Thoracic aorta (tissue), 2 donors: ENCODE measurements around the gene IGFBP4. TPM values are rescaled to one million over a fixed set of nuclear protein-coding genes. Genes with fewer than 3 reads are reported as not detected.

Experiments used
- ATAC-seq: fragments of 150-250 bp; one replicate; pipeline ENCODE4 v1.8.0; 2017; ENCODE audit warnings: low read depth; ENCODE audit not compliant: insufficient number of reproducible peaks, low FRiP score
- DNase-seq: peaks from one replicate; pipeline ENCODE4 v3.0.0-alpha.2; 2020; ENCODE audit warnings: low spot score
- H3K27ac ChIP-seq, 2 donors: fragments of 200-600 bp; sonication (generic); 1 replicate in 1 of 2; 2 replicates in 1 of 2; pipeline ENCODE4 v1.5.1; 2016; ENCODE audit warnings: mild to moderate bottlenecking in 2 of 2, moderate library complexity in 2 of 2
- H3K27me3 ChIP-seq: fragments of 200-600 bp; sonication (generic); replicated peaks from 2 replicates; pipeline ENCODE4 v1.6.0; 2016; ENCODE audit warnings: mild to moderate bottlenecking; ENCODE audit not compliant: insufficient read depth
- H3K36me3 ChIP-seq: fragments of 200-600 bp; sonication (generic); one replicate; pipeline ENCODE4 v1.5.1; 2016
- H3K4me1 ChIP-seq, 2 donors: fragments of 200-600 bp; sonication (generic); 1 replicate in 1 of 2; 2 replicates in 1 of 2; pipeline versions ENCODE4 v1.5.1 to v1.6.0; 2016; ENCODE audit warnings: low read depth in 2 of 2, mild to moderate bottlenecking in 1 of 2; ENCODE audit not compliant: control insufficient read depth in 1 of 2
- H3K4me3 ChIP-seq: fragments of 200-600 bp; sonication (generic); 2 replicates; pipeline ENCODE4 v1.5.1; 2016; ENCODE audit warnings: mild to moderate bottlenecking
- H3K9me3 ChIP-seq: fragments of 200-600 bp; sonication (generic); 2 replicates; pipeline ENCODE4 v1.5.1; 2016
- total RNA-seq, 2 donors: library from RNA; depleted of rRNA; stranded (reverse); fragments of >200 nt; gene quantifications; one replicate each; pipeline versions ENCODE4 v1.1.0 to v1.2.3, GENCODE V29; 2016
- TF ChIP-seq, protein P1 (sequence below): fragments of 200-600 bp; sonication (generic); IDR thresholded peaks from one replicate; pipeline ENCODE4 v1.5.1; 2019; ENCODE audit warnings: antibody characterized with exemption

IGFBP4 gene
- total RNA-seq, 2 donors from 2014 or later: 177 to 310 TPM

DNA sequence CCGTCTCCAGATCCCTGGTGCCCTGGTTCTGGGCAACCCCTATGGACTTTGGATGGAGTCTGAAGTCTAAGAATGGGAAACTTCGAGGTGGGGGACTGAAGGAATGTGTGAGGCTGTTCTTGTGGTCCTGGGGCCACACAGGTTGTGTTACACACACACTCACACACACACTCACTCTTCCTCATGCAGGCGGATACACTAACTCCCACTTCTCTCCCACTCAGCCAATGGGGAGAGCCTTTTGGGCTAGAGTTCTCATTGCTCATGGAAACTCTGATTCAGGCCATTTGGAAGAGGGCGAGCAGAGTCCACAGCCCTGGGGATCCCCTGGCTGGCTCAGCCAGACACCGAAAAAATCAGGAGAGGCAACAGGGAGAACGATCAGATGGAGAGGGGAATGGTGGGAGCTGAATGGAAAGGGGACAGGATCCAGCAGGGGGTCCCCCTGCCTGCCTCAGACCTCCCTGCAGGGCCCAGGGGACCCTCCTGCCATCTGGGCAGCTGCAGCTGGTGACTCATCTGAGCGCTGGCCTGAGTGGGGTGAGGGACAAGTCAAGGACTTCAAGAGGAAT is 9.1 kb downstream of the IGFBP4 start:
- peaks cover 40 to 74% of the 10 kb centered on the region in 2 donors for H3K4me1 ChIP-seq

DNA sequence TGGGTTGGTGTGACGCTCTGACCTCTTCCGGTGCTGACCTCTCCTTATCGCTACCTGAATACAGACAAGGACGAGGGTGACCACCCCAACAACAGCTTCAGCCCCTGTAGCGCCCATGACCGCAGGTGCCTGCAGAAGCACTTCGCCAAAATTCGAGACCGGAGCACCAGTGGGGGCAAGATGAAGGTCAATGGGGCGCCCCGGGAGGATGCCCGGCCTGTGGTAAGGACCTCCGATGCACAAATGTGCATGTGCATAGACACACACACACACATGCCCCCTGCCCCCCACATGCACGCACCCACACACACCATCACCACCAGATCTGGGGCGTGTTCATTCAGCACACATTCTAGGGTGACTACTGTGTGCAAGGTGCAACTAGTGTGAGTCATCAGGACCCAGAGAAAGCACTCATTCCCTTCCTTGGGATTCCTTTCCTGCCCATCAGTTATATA is 9.7 kb downstream of the IGFBP4 start:
- no peaks in the 10 kb centered on the region for H3K36me3 ChIP-seq
- H3K9me3 ChIP-seq: no peaks in the 10 kb centered on the region
- peaks cover 40 to 74% of the 10 kb centered on the region in 2 donors for H3K4me1 ChIP-seq
- H3K27ac ChIP-seq: peak overlapping the region; percentile 78 to 81
- DNase-seq (no peak), ATAC-seq (no peak)
- H3K27me3 ChIP-seq: no peaks in the 10 kb centered on the region
- no peak overlapping the region for H3K4me3 ChIP-seq
- TF ChIP-seq, protein P1, sequence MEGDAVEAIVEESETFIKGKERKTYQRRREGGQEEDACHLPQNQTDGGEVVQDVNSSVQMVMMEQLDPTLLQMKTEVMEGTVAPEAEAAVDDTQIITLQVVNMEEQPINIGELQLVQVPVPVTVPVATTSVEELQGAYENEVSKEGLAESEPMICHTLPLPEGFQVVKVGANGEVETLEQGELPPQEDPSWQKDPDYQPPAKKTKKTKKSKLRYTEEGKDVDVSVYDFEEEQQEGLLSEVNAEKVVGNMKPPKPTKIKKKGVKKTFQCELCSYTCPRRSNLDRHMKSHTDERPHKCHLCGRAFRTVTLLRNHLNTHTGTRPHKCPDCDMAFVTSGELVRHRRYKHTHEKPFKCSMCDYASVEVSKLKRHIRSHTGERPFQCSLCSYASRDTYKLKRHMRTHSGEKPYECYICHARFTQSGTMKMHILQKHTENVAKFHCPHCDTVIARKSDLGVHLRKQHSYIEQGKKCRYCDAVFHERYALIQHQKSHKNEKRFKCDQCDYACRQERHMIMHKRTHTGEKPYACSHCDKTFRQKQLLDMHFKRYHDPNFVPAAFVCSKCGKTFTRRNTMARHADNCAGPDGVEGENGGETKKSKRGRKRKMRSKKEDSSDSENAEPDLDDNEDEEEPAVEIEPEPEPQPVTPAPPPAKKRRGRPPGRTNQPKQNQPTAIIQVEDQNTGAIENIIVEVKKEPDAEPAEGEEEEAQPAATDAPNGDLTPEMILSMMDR: no peak

More for the DNA sequence above, 9.1 kb downstream of the IGFBP4 start:
- Histone ChIP-seq H3K27me3 (no peaks in the 10 kb centered on the region), H3K27ac (peak overlapping the region; percentile 78 to 81), H3K36me3 (no peaks in the 10 kb centered on the region), H3K4me3 (no peak overlapping the region), H3K9me3 (no peaks in the 10 kb centered on the region)
- TF ChIP-seq, protein P1: no peak
- peak; percentile 44 for DNase-seq
- ATAC-seq: peak; percentile 68

DNA sequence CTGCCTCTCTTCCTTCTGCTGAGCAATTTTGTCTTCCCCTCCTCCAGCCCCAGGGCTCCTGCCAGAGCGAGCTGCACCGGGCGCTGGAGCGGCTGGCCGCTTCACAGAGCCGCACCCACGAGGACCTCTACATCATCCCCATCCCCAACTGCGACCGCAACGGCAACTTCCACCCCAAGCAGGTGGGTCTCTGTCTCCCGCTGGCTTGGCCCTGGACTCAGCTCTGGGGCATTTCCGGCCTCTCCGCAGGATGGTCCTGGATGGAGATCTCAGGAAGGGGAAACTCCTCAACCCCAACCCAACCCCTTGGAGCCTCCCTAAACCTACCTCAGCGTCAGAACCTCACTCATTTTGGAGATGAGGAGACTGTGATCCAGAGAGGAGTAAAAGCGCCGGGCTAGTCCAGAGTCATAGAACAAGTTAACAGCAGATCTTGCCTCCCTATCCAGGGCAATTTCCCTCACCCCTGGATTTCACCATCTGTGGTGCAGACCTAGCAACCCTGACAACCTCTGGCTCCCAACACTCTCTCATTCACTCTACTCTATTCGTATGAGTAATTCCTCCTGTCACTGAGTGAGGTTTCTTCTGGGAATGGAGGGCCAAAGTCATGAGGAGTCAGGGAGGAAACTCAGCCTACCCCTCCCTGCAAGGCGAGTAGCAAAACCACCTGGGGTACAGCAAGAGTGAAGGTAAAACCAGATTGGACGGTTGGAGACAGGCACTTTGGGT is 10.8 kb downstream of the IGFBP4 start:
- Histone ChIP-seq H3K9me3 (no peaks in the 10 kb centered on the region), H3K4me1 (peaks cover 36 to 74% of the 10 kb centered on the region in 2 donors), H3K4me3 (no peak overlapping the region), H3K36me3 (no peaks in the 10 kb centered on the region), H3K27me3 (no peaks in the 10 kb centered on the region), H3K27ac (peak overlapping the region; percentile 78 to 81)
- DNase-seq: no peak
- TF ChIP-seq, protein P1: no peak
- no peak for ATAC-seq

DNA sequence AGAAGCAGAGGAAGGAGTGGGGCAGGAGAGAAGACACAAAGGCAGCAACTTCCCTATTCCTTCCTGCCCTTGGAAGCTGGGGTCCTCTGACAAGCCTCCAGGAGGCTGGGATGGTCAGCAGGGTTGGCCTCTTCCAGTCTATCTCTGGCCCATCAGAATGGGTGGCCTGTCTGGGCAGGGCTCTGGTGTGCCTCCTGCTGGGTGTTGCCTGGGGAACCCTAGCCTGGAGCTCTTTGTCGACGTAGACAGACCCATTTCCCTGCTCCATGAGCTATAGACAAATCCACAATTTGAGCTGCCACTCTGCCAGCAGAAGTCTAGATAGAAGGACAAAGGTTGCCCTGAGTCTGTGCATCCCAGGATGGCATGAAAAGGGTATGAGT is 11.4 kb downstream of the IGFBP4 start:
- no peaks in the 10 kb centered on the region for H3K36me3 ChIP-seq

DNA sequence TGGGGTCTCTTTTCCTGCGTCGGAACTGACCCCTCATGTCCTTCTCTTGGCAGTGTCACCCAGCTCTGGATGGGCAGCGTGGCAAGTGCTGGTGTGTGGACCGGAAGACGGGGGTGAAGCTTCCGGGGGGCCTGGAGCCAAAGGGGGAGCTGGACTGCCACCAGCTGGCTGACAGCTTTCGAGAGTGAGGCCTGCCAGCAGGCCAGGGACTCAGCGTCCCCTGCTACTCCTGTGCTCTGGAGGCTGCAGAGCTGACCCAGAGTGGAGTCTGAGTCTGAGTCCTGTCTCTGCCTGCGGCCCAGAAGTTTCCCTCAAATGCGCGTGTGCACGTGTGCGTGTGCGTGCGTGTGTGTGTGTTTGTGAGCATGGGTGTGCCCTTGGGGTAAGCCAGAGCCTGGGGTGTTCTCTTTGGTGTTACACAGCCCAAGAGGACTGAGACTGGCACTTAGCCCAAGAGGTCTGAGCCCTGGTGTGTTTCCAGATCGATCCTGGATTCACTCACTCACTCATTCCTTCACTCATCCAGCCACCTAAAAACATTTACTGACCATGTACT is 13.2 kb downstream of the IGFBP4 start:
- H3K4me3 ChIP-seq: no peak overlapping the region
- H3K27ac ChIP-seq: peak overlapping the region; percentile 72 to 76
- no peaks in the 10 kb centered on the region for H3K9me3 ChIP-seq
- H3K27me3 ChIP-seq: no peaks in the 10 kb centered on the region
- TF ChIP-seq, protein P1: no peak
- DNase-seq (no peak), ATAC-seq (no peak)
- no peaks in the 10 kb centered on the region for H3K36me3 ChIP-seq
- H3K4me1 ChIP-seq: peaks cover 27 to 56% of the 10 kb centered on the region in 2 donors

More for the DNA sequence above, 11.4 kb downstream of the IGFBP4 start:
- TF ChIP-seq, protein P1: no peak
- H3K27ac ChIP-seq: no peak overlapping the region
- no peak overlapping the region for H3K4me3 ChIP-seq
- H3K9me3 ChIP-seq: no peaks in the 10 kb centered on the region
- no peaks in the 10 kb centered on the region for H3K27me3 ChIP-seq
- H3K4me1 ChIP-seq: peaks cover 33 to 68% of the 10 kb centered on the region in 2 donors
- DNase-seq (no peak), ATAC-seq (no peak)
